ENCODE results near the gene TBC1D22A. TPM values are rescaled to one million over a fixed set of nuclear protein-coding genes. Genes with fewer than 3 reads are reported as not detected.
A peak's percentile ranks its signal among the peaks of the same experiment; 100 is the strongest.

Gene TBC1D22A
- total and polyA plus RNA-seq, 2 donors = 11.8 to 25.7 TPM

DNA sequence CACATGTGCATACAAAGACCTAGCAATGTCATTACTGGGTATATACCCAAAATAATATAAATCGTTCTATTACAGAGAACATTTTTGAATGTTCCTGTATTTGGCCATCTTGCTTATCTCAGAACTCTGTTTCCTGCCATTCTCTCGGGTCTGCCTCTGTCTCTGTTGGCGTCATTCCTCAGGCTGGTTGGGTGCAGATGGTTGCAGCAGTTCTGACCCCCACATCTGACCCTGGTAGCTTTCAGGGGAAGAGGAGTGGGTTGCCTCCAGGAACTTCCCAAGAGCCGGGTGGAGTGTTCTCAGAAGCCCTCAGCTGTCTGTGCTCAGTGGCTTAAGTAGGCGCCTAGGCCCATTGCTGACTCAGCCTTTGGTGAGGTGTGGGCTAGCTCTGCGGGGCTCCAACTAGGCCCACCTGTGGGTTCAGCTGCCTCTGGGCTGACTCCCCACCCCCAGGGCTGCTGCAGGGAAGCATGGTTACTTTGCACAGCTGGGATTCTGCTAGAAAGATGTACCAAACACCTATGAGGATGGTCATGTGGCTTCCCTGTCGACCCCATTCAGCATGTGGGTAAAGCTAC is 114.0 kb downstream of the TBC1D22A start:
- DNase-seq (ENCODE audit: low read depth in 6 of 9, low spot score in 9 of 9) = peak in 2 of 9 donors; percentile 12 to 33
- Histone ChIP-seq H3K27ac (ENCODE audit: low read depth in 1 of 2, low read length in 1 of 2) (no peak overlapping the region), H3K4me1 (ENCODE audit: control insufficient read depth in 2 of 2, insufficient read depth in 2 of 2, low read length in 2 of 2) (no peaks in the 10 kb centered on the region), H3K4me3 (ENCODE audit: low read length in 2 of 2) (no peak overlapping the region), H3K9me3 (ENCODE audit: control insufficient read depth in 2 of 2, insufficient read depth in 1 of 2, low read length in 1 of 2) (no peaks in the 10 kb centered on the region), H3K27me3 (ENCODE audit: control insufficient read depth in 2 of 2, insufficient read depth in 1 of 2, low read length in 1 of 2) (no peaks in the 10 kb centered on the region), H3K36me3 (ENCODE audit: control insufficient read depth in 2 of 2, insufficient read depth in 2 of 2, low read length in 1 of 2) (no peaks in the 10 kb centered on the region)
- 90% methylated on average over 7 of the region's 7 CpGs for WGBS

DNA sequence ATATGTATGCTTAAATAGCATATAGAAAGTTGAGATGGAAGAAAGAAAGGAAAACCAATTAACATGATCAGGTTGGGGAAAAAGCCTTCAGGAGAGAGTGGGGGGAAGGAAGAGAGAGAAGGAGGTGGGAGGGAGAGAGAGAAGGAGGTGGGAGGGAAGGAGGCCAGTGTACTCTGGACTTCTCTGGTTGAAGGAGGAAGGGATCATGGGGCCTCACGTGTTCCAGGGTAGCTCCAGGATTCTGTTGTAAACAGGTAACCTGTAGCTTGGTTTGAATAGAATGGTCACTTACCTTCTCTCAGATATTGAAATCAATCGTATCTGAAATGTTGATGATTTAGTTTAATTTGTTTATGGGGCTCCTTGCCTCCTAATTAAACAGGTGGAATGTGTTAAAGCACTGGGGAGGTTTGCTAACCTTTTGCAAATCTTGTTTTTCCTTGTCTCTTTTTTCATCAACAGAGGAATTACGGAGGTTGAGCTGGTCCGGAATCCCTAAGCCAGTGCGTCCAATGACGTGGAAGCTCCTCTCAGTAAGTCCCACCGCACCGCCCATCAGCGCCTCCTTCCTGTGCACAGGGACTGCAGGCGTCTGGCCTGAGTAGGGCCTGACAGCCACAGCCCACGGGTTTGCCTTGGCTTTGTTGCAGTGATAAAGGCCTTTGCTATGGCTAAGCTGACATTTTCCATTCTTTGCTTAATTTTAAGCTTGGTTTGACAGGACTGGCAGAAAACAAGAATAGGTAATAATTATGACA is 115.9 kb downstream of the TBC1D22A start:
- Histone ChIP-seq H3K4me3 (ENCODE audit: low read length in 2 of 2) (no peak overlapping the region), H3K4me1 (ENCODE audit: control insufficient read depth in 2 of 2, insufficient read depth in 2 of 2, low read length in 2 of 2) (no peaks in the 10 kb centered on the region), H3K27ac (ENCODE audit: low read depth in 1 of 2, low read length in 1 of 2) (no peak overlapping the region), H3K27me3 (ENCODE audit: control insufficient read depth in 2 of 2, insufficient read depth in 1 of 2, low read length in 1 of 2) (no peaks in the 10 kb centered on the region), H3K9me3 (ENCODE audit: control insufficient read depth in 2 of 2, insufficient read depth in 1 of 2, low read length in 1 of 2) (no peaks in the 10 kb centered on the region), H3K36me3 (ENCODE audit: control insufficient read depth in 2 of 2, insufficient read depth in 2 of 2, low read length in 1 of 2) (no peaks in the 10 kb centered on the region)
- no peak for DNase-seq (ENCODE audit: low read depth in 6 of 9, low spot score in 9 of 9)
- WGBS = 97% methylated on average over 11 of the region's 11 CpGs

DNA sequence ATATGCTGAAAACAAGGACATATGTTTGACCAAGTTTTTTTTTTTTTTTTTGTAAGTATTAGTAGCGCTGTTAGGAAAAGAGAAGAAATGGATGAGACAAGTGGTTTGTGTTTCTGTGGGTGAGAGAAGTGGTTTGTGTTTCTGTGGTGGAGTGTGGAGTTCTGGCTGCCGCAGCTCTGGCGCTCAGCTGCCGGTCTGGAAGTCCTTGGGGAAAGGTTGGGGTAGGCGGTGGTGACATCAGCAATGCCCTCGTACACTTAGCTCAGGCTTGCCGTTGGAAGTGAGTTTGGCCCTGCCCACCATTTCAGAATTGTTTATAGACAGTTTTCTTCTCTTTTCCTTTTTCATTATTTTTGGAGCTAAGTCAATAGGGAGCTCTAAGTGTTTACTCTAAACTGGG is 116.6 kb downstream of the TBC1D22A start:
- H3K27me3 ChIP-seq (ENCODE audit: control insufficient read depth in 2 of 2, insufficient read depth in 1 of 2, low read length in 1 of 2) = no peaks in the 10 kb centered on the region
- no peaks in the 10 kb centered on the region for H3K4me1 ChIP-seq (ENCODE audit: control insufficient read depth in 2 of 2, insufficient read depth in 2 of 2, low read length in 2 of 2)
- H3K36me3 ChIP-seq (ENCODE audit: control insufficient read depth in 2 of 2, insufficient read depth in 2 of 2, low read length in 1 of 2) = no peaks in the 10 kb centered on the region
- DNase-seq (ENCODE audit: low read depth in 6 of 9, low spot score in 9 of 9) = no peak
- WGBS = 93% methylated on average over 7 of the region's 7 CpGs
- no peaks in the 10 kb centered on the region for H3K9me3 ChIP-seq (ENCODE audit: control insufficient read depth in 2 of 2, insufficient read depth in 1 of 2, low read length in 1 of 2)
- no peak overlapping the region for H3K27ac ChIP-seq (ENCODE audit: low read depth in 1 of 2, low read length in 1 of 2)
- H3K4me3 ChIP-seq (ENCODE audit: low read length in 2 of 2) = no peak overlapping the region

DNA sequence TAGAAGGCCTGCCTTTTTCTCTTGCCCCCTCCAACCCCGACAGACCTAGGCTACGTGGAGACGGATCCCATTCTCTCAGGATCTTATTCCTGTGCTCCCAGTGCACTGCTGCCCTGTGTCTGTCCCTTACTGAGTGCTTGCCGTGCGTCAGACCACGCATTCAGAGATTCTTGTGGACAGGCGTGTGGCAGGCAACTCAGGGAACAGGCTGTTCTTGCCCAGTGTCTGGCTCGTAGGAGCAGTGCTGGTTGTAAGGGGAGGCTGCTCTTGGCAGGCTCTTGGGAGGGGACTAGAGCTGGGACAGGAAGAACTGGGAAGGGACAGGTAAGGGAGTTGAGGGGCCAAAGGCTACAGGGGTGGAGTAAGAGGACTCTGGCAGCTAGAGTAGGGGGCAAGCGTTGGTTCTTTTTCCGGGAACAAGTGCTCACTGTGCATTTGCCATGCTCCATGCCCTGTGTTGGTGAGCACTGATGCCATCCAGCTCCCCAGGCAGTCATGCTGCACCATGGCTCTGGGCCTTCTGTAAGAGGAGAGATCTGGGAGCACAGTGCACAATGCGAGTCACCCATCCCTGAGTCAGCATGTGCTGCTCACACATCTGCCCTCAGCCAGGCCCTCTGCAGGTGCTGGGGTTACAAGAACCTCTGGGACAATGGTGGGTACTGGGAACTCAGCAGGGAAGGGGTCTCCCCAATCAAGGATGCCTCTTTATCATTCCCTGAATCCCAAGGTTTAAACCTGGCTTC is 119.1 kb downstream of the TBC1D22A start:
- Histone ChIP-seq H3K27me3 (ENCODE audit: control insufficient read depth in 2 of 2, insufficient read depth in 1 of 2, low read length in 1 of 2) (no peaks in the 10 kb centered on the region), H3K27ac (ENCODE audit: low read depth in 1 of 2, low read length in 1 of 2) (no peak overlapping the region), H3K4me3 (ENCODE audit: low read length in 2 of 2) (no peak overlapping the region), H3K36me3 (ENCODE audit: control insufficient read depth in 2 of 2, insufficient read depth in 2 of 2, low read length in 1 of 2) (peaks cover 0 to 4% of the 10 kb centered on the region in 2 donors), H3K9me3 (ENCODE audit: control insufficient read depth in 2 of 2, insufficient read depth in 1 of 2, low read length in 1 of 2) (no peaks in the 10 kb centered on the region), H3K4me1 (ENCODE audit: control insufficient read depth in 2 of 2, insufficient read depth in 2 of 2, low read length in 2 of 2) (peaks cover 0 to 3% of the 10 kb centered on the region in 2 donors)
- no peak for DNase-seq (ENCODE audit: low read depth in 6 of 9, low spot score in 9 of 9)
- 98% methylated on average over 11 of the region's 11 CpGs for WGBS

DNA sequence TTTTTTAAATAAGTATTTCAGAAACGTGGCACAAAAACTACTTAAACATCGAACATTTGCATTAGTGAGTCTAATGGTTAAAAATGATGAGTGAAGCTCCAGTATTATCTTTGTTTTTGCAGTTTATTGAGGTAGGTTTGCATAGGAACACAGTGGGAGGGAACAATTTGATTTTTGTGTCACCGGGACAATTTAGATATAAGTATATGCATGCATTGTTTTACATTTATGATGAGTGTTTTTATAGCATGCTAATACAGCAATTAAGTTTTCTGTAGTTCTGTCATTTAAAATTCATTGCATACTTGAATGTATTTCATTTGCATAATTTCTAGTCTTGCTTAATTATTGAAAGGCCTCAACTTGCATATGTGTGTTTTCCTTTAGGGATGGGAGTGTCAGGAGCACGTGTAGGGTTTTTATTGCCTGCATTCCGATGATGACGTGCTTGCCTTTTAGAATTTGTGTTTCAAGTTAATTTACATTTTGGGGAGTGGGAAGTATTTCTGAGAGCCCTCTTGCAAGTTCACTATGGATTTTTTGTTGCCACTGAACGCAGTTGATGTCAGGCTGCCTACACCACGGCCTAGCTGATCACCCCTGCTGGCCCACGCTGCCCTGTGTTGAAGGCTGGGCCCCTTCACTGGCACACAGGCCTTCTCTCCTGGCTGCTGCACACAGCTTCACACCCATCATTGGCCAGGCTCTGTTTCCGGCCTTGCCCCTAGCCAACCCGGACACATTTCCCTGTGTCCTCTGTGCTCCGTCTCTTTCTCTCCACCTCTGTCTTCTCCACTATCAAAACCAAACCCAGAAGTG is 120.9 kb downstream of the TBC1D22A start:
- Histone ChIP-seq H3K27me3 (ENCODE audit: control insufficient read depth in 2 of 2, insufficient read depth in 1 of 2, low read length in 1 of 2) (no peaks in the 10 kb centered on the region), H3K36me3 (ENCODE audit: control insufficient read depth in 2 of 2, insufficient read depth in 2 of 2, low read length in 1 of 2) (peaks cover 4% of the 10 kb centered on the region in 2 donors), H3K4me1 (ENCODE audit: control insufficient read depth in 2 of 2, insufficient read depth in 2 of 2, low read length in 2 of 2) (peaks cover 0 to 3% of the 10 kb centered on the region in 2 donors), H3K4me3 (ENCODE audit: low read length in 2 of 2) (no peak overlapping the region), H3K9me3 (ENCODE audit: control insufficient read depth in 2 of 2, insufficient read depth in 1 of 2, low read length in 1 of 2) (no peaks in the 10 kb centered on the region), H3K27ac (ENCODE audit: low read depth in 1 of 2, low read length in 1 of 2) (no peak overlapping the region)
- WGBS = 81% methylated on average over 12 of the region's 12 CpGs
- no peak for DNase-seq (ENCODE audit: low read depth in 6 of 9, low spot score in 9 of 9)

DNA sequence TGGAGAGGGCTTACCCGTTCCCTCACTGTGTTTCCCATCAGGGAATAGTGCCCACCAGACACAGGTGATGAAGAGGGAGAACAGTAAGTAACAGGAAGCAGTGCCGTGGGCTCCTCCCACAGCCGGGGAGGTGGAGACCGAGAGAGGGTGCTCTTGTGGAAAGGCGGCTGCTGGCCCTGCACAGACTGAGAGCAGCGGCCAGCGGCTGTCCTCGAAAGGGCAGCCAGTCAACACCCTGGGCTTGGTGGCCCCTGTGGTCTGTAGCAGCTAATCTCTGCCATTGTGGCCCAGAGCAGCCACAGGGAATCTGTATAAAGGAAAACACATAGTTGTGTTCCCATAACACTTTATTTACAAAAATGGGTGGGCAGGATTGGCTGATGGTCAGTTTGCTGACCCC is 121.9 kb downstream of the TBC1D22A start:
- no peaks in the 10 kb centered on the region for H3K9me3 ChIP-seq (ENCODE audit: control insufficient read depth in 2 of 2, insufficient read depth in 1 of 2, low read length in 1 of 2)
- H3K4me3 ChIP-seq (ENCODE audit: low read length in 2 of 2) = no peak overlapping the region
- DNase-seq (ENCODE audit: low read depth in 6 of 9, low spot score in 9 of 9) = no peak
- H3K4me1 ChIP-seq (ENCODE audit: control insufficient read depth in 2 of 2, insufficient read depth in 2 of 2, low read length in 2 of 2) = peaks cover 0 to 3% of the 10 kb centered on the region in 2 donors
- peaks cover 4 to 5% of the 10 kb centered on the region in 2 donors for H3K36me3 ChIP-seq (ENCODE audit: control insufficient read depth in 2 of 2, insufficient read depth in 2 of 2, low read length in 1 of 2)
- no peaks in the 10 kb centered on the region for H3K27me3 ChIP-seq (ENCODE audit: control insufficient read depth in 2 of 2, insufficient read depth in 1 of 2, low read length in 1 of 2)
- WGBS = 97% methylated on average over 8 of the region's 8 CpGs
- no peak overlapping the region for H3K27ac ChIP-seq (ENCODE audit: low read depth in 1 of 2, low read length in 1 of 2)

DNA sequence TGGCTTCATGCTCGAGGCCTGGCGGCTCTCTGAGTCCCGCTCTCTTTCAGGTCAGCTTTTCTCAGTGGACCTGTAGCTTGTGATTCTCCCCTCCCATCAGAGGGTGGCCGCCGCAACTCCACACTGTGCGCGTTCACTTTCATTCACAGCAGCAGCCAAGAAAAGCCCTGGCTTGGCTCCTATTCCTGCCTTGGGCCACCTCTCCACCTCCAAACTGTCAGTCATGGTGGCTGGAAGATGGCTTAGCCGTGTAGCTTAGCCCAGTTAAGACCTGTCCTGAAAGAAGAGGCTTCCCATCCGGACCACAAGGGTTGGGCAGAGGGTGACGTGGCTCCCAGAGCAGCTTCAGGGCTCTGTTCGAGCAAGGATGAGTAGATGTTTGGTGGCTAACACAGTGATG is 125.5 kb downstream of the TBC1D22A start:
- Histone ChIP-seq H3K4me3 (ENCODE audit: low read length in 2 of 2) (no peak overlapping the region), H3K27me3 (ENCODE audit: control insufficient read depth in 2 of 2, insufficient read depth in 1 of 2, low read length in 1 of 2) (no peaks in the 10 kb centered on the region), H3K36me3 (ENCODE audit: control insufficient read depth in 2 of 2, insufficient read depth in 2 of 2, low read length in 1 of 2) (peaks cover 7 to 13% of the 10 kb centered on the region in 2 donors), H3K9me3 (ENCODE audit: control insufficient read depth in 2 of 2, insufficient read depth in 1 of 2, low read length in 1 of 2) (no peaks in the 10 kb centered on the region), H3K4me1 (ENCODE audit: control insufficient read depth in 2 of 2, insufficient read depth in 2 of 2, low read length in 2 of 2) (peaks cover 0 to 3% of the 10 kb centered on the region in 2 donors), H3K27ac (ENCODE audit: low read depth in 1 of 2, low read length in 1 of 2) (no peak overlapping the region)
- DNase-seq (ENCODE audit: low read depth in 6 of 9, low spot score in 9 of 9) = no peak
- WGBS = 96% methylated on average over 11 of the region's 11 CpGs

DNA sequence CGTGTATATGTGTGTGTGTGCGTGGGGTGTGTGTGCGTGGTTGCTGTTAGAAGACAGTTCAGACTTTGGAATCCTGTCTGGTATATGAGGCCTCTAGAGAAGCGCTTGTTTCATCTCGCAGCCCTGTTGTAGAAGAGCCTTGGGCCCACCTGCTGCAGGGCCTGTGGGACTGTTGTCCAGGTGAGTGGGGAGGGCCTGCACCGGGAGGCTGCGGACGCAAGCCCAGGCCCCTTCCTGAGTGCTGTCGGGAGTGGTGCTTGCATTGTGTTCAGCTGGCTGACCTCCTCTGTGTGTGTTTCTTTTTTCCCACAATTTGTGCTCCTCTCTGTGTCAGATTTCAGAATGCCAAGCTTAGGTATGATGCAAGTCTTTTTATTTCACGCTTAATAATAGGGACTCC is 128.4 kb downstream of the TBC1D22A start:
- Histone ChIP-seq H3K9me3 (ENCODE audit: control insufficient read depth in 2 of 2, insufficient read depth in 1 of 2, low read length in 1 of 2) (no peaks in the 10 kb centered on the region), H3K4me3 (ENCODE audit: low read length in 2 of 2) (no peak overlapping the region), H3K27me3 (ENCODE audit: control insufficient read depth in 2 of 2, insufficient read depth in 1 of 2, low read length in 1 of 2) (no peaks in the 10 kb centered on the region), H3K4me1 (ENCODE audit: control insufficient read depth in 2 of 2, insufficient read depth in 2 of 2, low read length in 2 of 2) (peaks cover 0 to 3% of the 10 kb centered on the region in 2 donors), H3K27ac (ENCODE audit: low read depth in 1 of 2, low read length in 1 of 2) (no peak overlapping the region), H3K36me3 (ENCODE audit: control insufficient read depth in 2 of 2, insufficient read depth in 2 of 2, low read length in 1 of 2) (peaks cover 16 to 34% of the 10 kb centered on the region in 2 donors)
- DNase-seq (ENCODE audit: low read depth in 6 of 9, low spot score in 9 of 9) = no peak
- WGBS = 93% methylated on average over 10 of the region's 10 CpGs
